VCaP (cell line): ENCODE data around the gene CILP.

Experiments used
- H3K27ac ChIP-seq: fragments of 450-650 bp; 2 replicates; pipeline ENCODE4 v1.5.1; 2017
- CTCF ChIP-seq: fragments of 450-650 bp; conservative IDR thresholded peaks from 2 replicates; pipeline ENCODE4 v1.5.1; 2017; ENCODE audit warnings: mild to moderate bottlenecking, moderate library complexity

Gene CILP

GRCh38 chr15:65177901-65178300 is 33.4 kb downstream of the CILP start:
- TF ChIP-seq CTCF, result no peak
- H3K27ac ChIP-seq, result no peak overlapping the region

- no peak for TF ChIP-seq CTCF
- no peak overlapping the region for H3K27ac ChIP-seq
These were observed 35.2 kb downstream of the CILP start for GRCh38 chr15:65176056-65176455.

- TF ChIP-seq CTCF, result no peak
- H3K27ac ChIP-seq, result 0 out of 2 replicates have a peak overlapping the region, but pooled peaks have one; percentile 1
These were observed 35.8 kb downstream of the CILP start for GRCh38 chr15:65175511-65175910.

- no peak for TF ChIP-seq CTCF
- no peak overlapping the region for H3K27ac ChIP-seq
These were observed 36.8 kb downstream of the CILP start for GRCh38 chr15:65174509-65174908.

- H3K27ac ChIP-seq, result peak overlapping the region; percentile 83
These were observed 38.7 kb downstream of the CILP start for GRCh38 chr15:65172531-65172930.

GRCh38 chr15:65171428-65171827 is 39.8 kb downstream of the CILP start:
- TF ChIP-seq CTCF, result no peak
- H3K27ac ChIP-seq, result peak overlapping the region; percentile 83

More at GRCh38 chr15:65172531-65172930, 38.7 kb downstream of the CILP start:
- no peak for TF ChIP-seq CTCF

- TF ChIP-seq CTCF, result no peak
- no peak overlapping the region for H3K27ac ChIP-seq
These were observed 45.4 kb downstream of the CILP start for GRCh38 chr15:65165875-65166274.

- TF ChIP-seq CTCF, result no peak
- H3K27ac ChIP-seq, result no peak overlapping the region; the same call in 1 of the 2 replicates
These were observed 47.1 kb downstream of the CILP start for GRCh38 chr15:65164139-65164538.
